Spleen (tissue), 7 donors: ENCODE results near the gene ATRIP.

Experiments used
- POLR2A ChIP-seq, 3 donors: fragments of 450-650 bp; IDR thresholded peaks; one replicate each; pipeline ENCODE4 v1.5.1; 2017; ENCODE audit warnings: antibody characterized with exemption in 3 of 3, mild to moderate bottlenecking in 1 of 3
- POLR2AphosphoS5 ChIP-seq, 3 donors: sonication (generic); formaldehyde crosslinking; IDR thresholded peaks; one replicate each; pipeline ENCODE4 v1.5.1; 2017; ENCODE audit warnings: antibody characterized with exemption in 3 of 3
- TF ChIP-seq, protein P1 (sequence below), 11 experiments: fragments of 200-600 bp in 7 of 11; fragments of 450-650 bp in 4 of 11; sonication (generic) in 4 of 11; IDR thresholded peaks in 8 of 11; conservative IDR thresholded peaks in 3 of 11; 1 replicate in 7 of 11; 2 replicates in 4 of 11; pipeline versions ENCODE4 v1.4.0 to v1.8.0; 2016 to 2021; ENCODE audit warnings: antibody characterized with exemption in 11 of 11, inconsistent platforms in 4 of 11, mild to moderate bottlenecking in 1 of 11
- donor health status: DM: no; HTN: no; CAD: no; lungs with moderate emphysema.
- donor health status: DM: no; HTN: no; CAD: no.
- donor health status: DM: no; HTN: no; CAD: no.

DNA sequence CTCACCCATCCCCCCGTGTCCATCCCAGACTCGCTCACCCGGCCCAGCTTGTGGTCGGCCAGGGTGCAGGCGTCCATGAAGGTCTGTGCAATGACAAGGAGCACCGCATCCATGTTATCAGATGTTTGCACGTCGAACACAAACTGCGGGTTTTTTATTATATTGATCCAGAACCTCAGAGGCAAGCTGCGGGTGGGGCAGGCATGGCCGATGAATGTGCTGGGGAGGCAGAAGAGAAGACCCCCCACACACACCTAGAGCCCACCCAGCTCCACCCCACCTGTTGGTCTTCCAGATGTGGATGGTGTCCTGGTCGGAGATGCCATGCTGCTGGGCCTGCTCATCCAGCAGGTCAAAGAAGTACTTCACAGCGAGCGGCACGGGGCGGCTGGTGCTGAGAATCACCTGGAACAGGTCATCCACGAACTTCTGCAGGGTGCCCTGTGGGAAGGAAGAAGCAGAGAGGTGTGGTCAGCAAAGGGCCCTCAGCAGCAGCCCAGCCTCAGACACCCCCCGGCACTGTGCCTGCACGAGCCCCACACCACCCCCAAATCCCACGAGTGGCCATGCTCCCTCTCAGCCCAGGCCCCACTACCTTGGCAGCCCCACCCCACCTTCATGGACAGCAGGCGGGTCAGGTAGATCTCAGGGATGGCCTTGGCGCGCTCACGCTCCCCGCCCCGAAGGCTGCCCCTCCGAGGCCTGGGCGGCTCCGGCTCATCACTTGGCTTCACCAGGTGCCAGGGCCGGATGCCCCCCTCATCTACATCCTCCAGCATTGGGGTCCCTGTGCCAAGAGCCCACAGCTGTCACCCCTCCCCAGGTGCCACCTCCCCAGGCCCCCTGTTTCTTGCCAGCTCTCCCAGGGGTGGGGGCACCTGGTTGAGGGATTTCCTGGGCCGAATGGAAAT is 37.0 kb upstream of the ATRIP start:
- TF ChIP-seq POLR2A (IDR thresholded peaks at IDR 0.05) (no peak), POLR2AphosphoS5 (IDR thresholded peaks at IDR 0.05) (no peak)
- TF ChIP-seq, protein P1, sequence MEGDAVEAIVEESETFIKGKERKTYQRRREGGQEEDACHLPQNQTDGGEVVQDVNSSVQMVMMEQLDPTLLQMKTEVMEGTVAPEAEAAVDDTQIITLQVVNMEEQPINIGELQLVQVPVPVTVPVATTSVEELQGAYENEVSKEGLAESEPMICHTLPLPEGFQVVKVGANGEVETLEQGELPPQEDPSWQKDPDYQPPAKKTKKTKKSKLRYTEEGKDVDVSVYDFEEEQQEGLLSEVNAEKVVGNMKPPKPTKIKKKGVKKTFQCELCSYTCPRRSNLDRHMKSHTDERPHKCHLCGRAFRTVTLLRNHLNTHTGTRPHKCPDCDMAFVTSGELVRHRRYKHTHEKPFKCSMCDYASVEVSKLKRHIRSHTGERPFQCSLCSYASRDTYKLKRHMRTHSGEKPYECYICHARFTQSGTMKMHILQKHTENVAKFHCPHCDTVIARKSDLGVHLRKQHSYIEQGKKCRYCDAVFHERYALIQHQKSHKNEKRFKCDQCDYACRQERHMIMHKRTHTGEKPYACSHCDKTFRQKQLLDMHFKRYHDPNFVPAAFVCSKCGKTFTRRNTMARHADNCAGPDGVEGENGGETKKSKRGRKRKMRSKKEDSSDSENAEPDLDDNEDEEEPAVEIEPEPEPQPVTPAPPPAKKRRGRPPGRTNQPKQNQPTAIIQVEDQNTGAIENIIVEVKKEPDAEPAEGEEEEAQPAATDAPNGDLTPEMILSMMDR (IDR thresholded peaks at IDR 0.05 in 8 of 11, conservative IDR thresholded peaks at IDR 0.05 in 3 of 11): no peak
